Measurements from ENCODE around the gene CYP4F12.

- TF ChIP-seq EZH2 (IDR thresholded peaks at IDR 0.05; ENCODE audit: low read depth), result no peak
- no peak for TF ChIP-seq CTCF (conservative IDR thresholded peaks at IDR 0.05)
Measured at GRCh38 chr19:15737722-15738121, 64.8 kb downstream of the CYP4F12 start, which contains the start of gene OR10H3.

Data from PC-9 (cell line).